HG02623 (cell line): ENCODE data around the gene RAB7A.
"Not testable (repeated sequence)": the region's sequence is repeated elsewhere in the genome, so short reads cannot be mapped to it uniquely, and the experiment has no call there.

Experiments
- ATAC-seq: cut with Tn5 transposase; IDR thresholded peaks from one replicate; pipeline ENCODE4 v1.9.1; 2021; ENCODE audit warnings: moderate library complexity; ENCODE audit not compliant: unreplicated experiment

RAB7A gene

GRCh38 chr3:128815318-128816064 lies 89.5 kb downstream of the RAB7A start:
- no peak for ATAC-seq

GRCh38 chr3:128818186-128818787 lies 92.3 kb downstream of the RAB7A start:
- no peak for ATAC-seq

- ATAC-seq = no peak
Measured at GRCh38 chr3:128820252-128820839, 94.4 kb downstream of the RAB7A start.

GRCh38 chr3:128823008-128823407 lies 97.0 kb downstream of the RAB7A start:
- ATAC-seq = no peak

- ATAC-seq = no peak
Measured at GRCh38 chr3:128823631-128824030, 97.6 kb downstream of the RAB7A start.

- no peak for ATAC-seq
Measured at GRCh38 chr3:128824132-128824850, 98.3 kb downstream of the RAB7A start.

- no peak for ATAC-seq
Measured at GRCh38 chr3:128825117-128825725, 99.2 kb downstream of the RAB7A start.

GRCh38 chr3:128829087-128829486 lies 103.1 kb downstream of the RAB7A start:
- ATAC-seq = not testable (repeated sequence)

GRCh38 chr3:128829925-128830625 lies 104.1 kb downstream of the RAB7A start:
- not testable (repeated sequence) for ATAC-seq

GRCh38 chr3:128830762-128831161 lies 104.8 kb downstream of the RAB7A start:
- ATAC-seq = not testable (repeated sequence)

- ATAC-seq = not testable (repeated sequence)
Measured at GRCh38 chr3:128832979-128833378, 107.0 kb downstream of the RAB7A start.

GRCh38 chr3:128835096-128835495 lies 109.1 kb downstream of the RAB7A start:
- no peak for ATAC-seq

GRCh38 chr3:128841926-128842920 lies 116.2 kb downstream of the RAB7A start:
- no peak for ATAC-seq

GRCh38 chr3:128844502-128844901 lies 118.5 kb downstream of the RAB7A start:
- ATAC-seq = no peak

- ATAC-seq = no peak
Measured at GRCh38 chr3:128845119-128845777, 119.3 kb downstream of the RAB7A start.

GRCh38 chr3:128845778-128846485 lies 119.9 kb downstream of the RAB7A start:
- ATAC-seq = no peak

- no peak for ATAC-seq
Measured at GRCh38 chr3:128846486-128846891, 120.5 kb downstream of the RAB7A start.
